Vagina (tissue), 2 donors: Measurements from ENCODE around the gene FYB1. TPM values are rescaled to one million over a fixed set of nuclear protein-coding genes. Genes with fewer than 3 reads are reported as not detected.

Experiments
- DNase-seq, 2 donors: peaks; one replicate each; pipeline ENCODE4 v3.0.0-alpha.2; 2017; ENCODE audit errors: extremely low spot score in 2 of 2
- H3K27ac ChIP-seq: fragments of 200-600 bp; sonication (generic); one replicate; pipeline ENCODE4 v1.5.1; 2019
- H3K27me3 ChIP-seq: fragments of 200-600 bp; sonication (generic); one replicate; pipeline ENCODE4 v1.5.1; 2019
- H3K36me3 ChIP-seq, 2 donors: fragments of 200-600 bp; sonication (generic); one replicate each; pipeline ENCODE4 v1.5.1; 2017 to 2019
- H3K4me1 ChIP-seq: fragments of 200-600 bp; sonication (generic); one replicate; pipeline ENCODE4 v1.5.1; 2019
- H3K4me3 ChIP-seq, 2 donors: fragments of 200-600 bp; sonication (generic); 1 replicate in 1 of 2; 2 replicates in 1 of 2; pipeline ENCODE4 v1.5.1; 2016 to 2019
- H3K9me3 ChIP-seq: fragments of 200-600 bp; sonication (generic); one replicate; pipeline ENCODE4 v1.5.1; 2019
- POLR2A ChIP-seq, 2 donors: fragments of 450-650 bp; IDR thresholded peaks; one replicate each; pipeline ENCODE4 v1.6.1; 2017; ENCODE audit warnings: antibody characterized with exemption in 2 of 2, mild to moderate bottlenecking in 2 of 2, moderate library complexity in 2 of 2
- POLR2AphosphoS5 ChIP-seq, 2 donors: sonication (generic); formaldehyde crosslinking; IDR thresholded peaks; one replicate each; pipeline ENCODE4 v1.9.0; 2017; ENCODE audit warnings: antibody characterized with exemption in 2 of 2, mild to moderate bottlenecking in 2 of 2, low read depth in 1 of 2; ENCODE audit not compliant: insufficient read depth in 1 of 2
- intact Hi-C: fragments of 100-400 bp; cut with DNase I; formaldehyde crosslinking; loops from one replicate; pipeline ENCODE4 v1.15.1; 2023
- total RNA-seq: library from RNA; depleted of rRNA; stranded (reverse); fragments of >200 nt; gene quantifications from one replicate; pipeline ENCODE4 v1.2.3, GENCODE V29; 2016
- TF ChIP-seq, protein P1 (sequence below), 3 experiments: fragments of 450-650 bp in 2 of 3; fragments of 200-600 bp in 1 of 3; sonication (generic) in 1 of 3; IDR thresholded peaks; one replicate each; pipeline ENCODE4 v1.5.1; 2017 to 2019; ENCODE audit warnings: antibody characterized with exemption in 3 of 3, mild to moderate bottlenecking in 2 of 3, moderate library complexity in 2 of 3

Gene FYB1
- total RNA-seq, 1 donor from 2014 or later: 10.8 TPM

GRCh38 chr5:39137819-39138451 is 81.4 kb downstream of the FYB1 start:
- no peaks in the 10 kb centered on the region for H3K9me3 ChIP-seq
- no peaks in the 10 kb centered on the region for H3K4me1 ChIP-seq
- TF ChIP-seq POLR2AphosphoS5 (IDR thresholded peaks at IDR 0.05; ENCODE audit: insufficient read depth in 1 of 2, low read depth in 1 of 2) (no peak), POLR2A (IDR thresholded peaks at IDR 0.05) (no peak)
- TF ChIP-seq, protein P1, sequence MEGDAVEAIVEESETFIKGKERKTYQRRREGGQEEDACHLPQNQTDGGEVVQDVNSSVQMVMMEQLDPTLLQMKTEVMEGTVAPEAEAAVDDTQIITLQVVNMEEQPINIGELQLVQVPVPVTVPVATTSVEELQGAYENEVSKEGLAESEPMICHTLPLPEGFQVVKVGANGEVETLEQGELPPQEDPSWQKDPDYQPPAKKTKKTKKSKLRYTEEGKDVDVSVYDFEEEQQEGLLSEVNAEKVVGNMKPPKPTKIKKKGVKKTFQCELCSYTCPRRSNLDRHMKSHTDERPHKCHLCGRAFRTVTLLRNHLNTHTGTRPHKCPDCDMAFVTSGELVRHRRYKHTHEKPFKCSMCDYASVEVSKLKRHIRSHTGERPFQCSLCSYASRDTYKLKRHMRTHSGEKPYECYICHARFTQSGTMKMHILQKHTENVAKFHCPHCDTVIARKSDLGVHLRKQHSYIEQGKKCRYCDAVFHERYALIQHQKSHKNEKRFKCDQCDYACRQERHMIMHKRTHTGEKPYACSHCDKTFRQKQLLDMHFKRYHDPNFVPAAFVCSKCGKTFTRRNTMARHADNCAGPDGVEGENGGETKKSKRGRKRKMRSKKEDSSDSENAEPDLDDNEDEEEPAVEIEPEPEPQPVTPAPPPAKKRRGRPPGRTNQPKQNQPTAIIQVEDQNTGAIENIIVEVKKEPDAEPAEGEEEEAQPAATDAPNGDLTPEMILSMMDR (IDR thresholded peaks at IDR 0.05): no peak
- DNase-seq: no peak
- intact Hi-C loops: no loop called here
- no peaks in the 10 kb centered on the region for H3K36me3 ChIP-seq
- no peaks in the 10 kb centered on the region for H3K27me3 ChIP-seq
- no peak overlapping the region for H3K4me3 ChIP-seq
- H3K27ac ChIP-seq: no peak overlapping the region

GRCh38 chr5:39137391-39137790 is 82.0 kb downstream of the FYB1 start:
- TF ChIP-seq, protein P1 (IDR thresholded peaks at IDR 0.05): no peak
- TF ChIP-seq POLR2A (IDR thresholded peaks at IDR 0.05) (no peak), POLR2AphosphoS5 (IDR thresholded peaks at IDR 0.05; ENCODE audit: insufficient read depth in 1 of 2, low read depth in 1 of 2) (no peak)
- no peak for DNase-seq
- Histone ChIP-seq H3K36me3 (no peaks in the 10 kb centered on the region), H3K4me1 (no peaks in the 10 kb centered on the region), H3K9me3 (no peaks in the 10 kb centered on the region), H3K4me3 (no peak overlapping the region), H3K27ac (no peak overlapping the region), H3K27me3 (no peaks in the 10 kb centered on the region)
- intact Hi-C loops: no loop called here

- H3K27ac ChIP-seq: no peak overlapping the region
- H3K9me3 ChIP-seq: no peaks in the 10 kb centered on the region
- no peak overlapping the region for H3K4me3 ChIP-seq
- no peaks in the 10 kb centered on the region for H3K27me3 ChIP-seq
- no peaks in the 10 kb centered on the region for H3K4me1 ChIP-seq
- intact Hi-C loops: no loop called here
- no peaks in the 10 kb centered on the region for H3K36me3 ChIP-seq
- no peak for DNase-seq
- TF ChIP-seq, protein P1 (IDR thresholded peaks at IDR 0.05): no peak
These were observed 86.6 kb downstream of the FYB1 start for GRCh38 chr5:39132792-39133191.

- Histone ChIP-seq H3K27ac (no peak overlapping the region), H3K36me3 (no peaks in the 10 kb centered on the region), H3K4me3 (no peak overlapping the region), H3K9me3 (no peaks in the 10 kb centered on the region), H3K4me1 (no peaks in the 10 kb centered on the region), H3K27me3 (no peaks in the 10 kb centered on the region)
- intact Hi-C loops: no loop called here
- no peak for DNase-seq
- TF ChIP-seq POLR2AphosphoS5 (IDR thresholded peaks at IDR 0.05; ENCODE audit: insufficient read depth in 1 of 2, low read depth in 1 of 2) (no peak), POLR2A (IDR thresholded peaks at IDR 0.05) (no peak)
- TF ChIP-seq, protein P1 (IDR thresholded peaks at IDR 0.05): no peak
These were observed 87.3 kb downstream of the FYB1 start for GRCh38 chr5:39132128-39132447.

GRCh38 chr5:39131210-39132127 is 87.9 kb downstream of the FYB1 start:
- no peaks in the 10 kb centered on the region for H3K9me3 ChIP-seq
- no peak overlapping the region for H3K27ac ChIP-seq
- no peaks in the 10 kb centered on the region for H3K27me3 ChIP-seq
- TF ChIP-seq, protein P1 (IDR thresholded peaks at IDR 0.05): no peak
- no peak for TF ChIP-seq POLR2AphosphoS5 (IDR thresholded peaks at IDR 0.05; ENCODE audit: insufficient read depth in 1 of 2, low read depth in 1 of 2)
- TF ChIP-seq POLR2A (IDR thresholded peaks at IDR 0.05): no peak
- intact Hi-C loops: no loop called here
- no peak for DNase-seq
- H3K4me1 ChIP-seq: no peaks in the 10 kb centered on the region
- H3K4me3 ChIP-seq: no peak overlapping the region
- H3K36me3 ChIP-seq: no peaks in the 10 kb centered on the region
